T-helper 22 cell (primary cell): ENCODE results near the gene REEP3.

Experiments
- DNase-seq: peaks from one replicate; pipeline ENCODE4 v3.0.0-alpha.2; 2020; ENCODE audit warnings: low read depth

Gene REEP3

DNA sequence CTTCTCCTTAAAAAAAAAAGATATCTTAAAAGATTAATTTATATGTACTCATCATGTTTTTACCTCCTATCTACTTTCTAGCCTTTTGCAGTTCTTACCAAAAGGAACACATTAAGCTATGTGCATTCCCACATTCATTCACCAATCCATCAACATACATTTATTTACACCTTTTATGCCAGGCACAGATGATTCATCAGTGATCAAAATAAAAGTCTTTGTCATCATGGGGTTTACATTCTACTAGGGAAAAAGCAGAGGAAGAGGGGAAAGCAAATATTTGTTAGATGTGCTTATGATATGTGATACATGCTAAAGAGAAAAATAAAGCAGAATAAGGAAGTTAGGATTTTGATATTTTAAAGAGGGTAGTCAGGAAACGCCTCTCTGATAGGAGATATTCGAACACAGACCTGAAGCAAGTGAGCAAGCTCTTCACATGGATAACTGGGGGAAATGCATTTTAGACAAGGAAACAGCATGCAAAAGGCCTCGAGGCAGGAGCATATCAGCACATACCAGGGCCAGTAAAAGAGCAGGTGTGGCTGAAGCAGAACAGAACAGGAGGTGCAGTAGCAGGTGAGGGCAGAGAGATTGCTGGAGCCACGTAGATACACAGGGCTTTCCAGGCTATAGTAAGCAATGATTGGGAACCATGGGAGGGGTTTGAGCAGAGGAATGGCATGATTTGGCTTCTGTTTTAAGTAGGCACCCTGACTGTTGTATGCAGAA is 67.4 kb downstream of the REEP3 start:
- DNase-seq, result no peak

DNA sequence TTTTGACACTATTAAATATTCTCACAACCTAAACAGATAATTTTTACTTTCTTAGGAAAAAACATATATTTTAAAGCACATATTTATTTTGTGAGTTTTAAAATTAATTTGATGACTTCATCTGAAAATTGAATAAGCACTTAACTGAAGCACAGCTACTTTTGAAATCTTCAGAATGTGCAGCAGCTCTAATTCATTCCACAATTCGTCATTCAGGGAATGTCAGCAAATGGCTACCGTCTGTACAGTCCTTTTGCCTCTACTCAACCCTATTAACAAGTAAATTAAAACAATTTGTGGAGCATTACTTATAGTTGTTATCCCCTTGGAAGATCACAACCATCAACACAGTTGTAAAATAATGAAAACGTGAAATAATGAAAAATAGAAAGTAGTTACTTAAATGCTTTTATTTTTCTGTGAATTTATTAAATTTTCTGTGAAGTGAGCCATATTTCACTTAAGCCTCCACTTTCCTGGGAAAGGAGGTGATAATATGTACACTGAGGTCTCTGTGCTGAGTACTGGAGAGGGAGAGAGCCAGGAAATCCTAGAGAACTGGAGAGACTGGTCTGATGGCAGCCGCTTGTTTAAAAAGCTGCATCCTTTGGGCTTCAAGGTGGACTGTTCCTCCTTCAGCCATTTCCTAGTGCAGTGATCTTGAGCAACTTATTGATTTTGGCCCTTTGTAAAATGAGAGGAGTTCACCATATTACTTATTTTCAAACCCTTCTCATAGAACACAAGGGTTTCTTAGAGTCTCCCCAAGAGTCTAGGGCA is 70.6 kb downstream of the REEP3 start:
- DNase-seq, result no peak

DNA sequence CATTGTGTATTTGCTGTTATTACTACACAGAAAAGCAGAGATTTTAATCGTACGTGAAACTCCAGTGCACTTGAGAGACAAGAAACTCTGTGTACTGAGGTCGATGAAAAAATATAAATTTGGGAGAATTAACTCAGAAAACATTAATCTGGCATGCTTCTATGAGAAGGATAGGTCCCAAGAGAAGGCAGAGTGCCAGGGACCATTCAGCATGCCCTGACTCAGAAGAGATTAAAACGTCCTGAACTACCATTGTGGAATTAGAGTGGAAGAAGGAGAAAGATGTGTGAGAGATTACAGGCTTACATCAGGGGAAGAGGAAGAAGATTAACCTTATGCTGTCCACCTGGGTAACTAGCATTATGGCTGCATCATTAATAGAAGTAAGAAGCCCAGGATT is 72.4 kb downstream of the REEP3 start:
- DNase-seq, result no peak

DNA sequence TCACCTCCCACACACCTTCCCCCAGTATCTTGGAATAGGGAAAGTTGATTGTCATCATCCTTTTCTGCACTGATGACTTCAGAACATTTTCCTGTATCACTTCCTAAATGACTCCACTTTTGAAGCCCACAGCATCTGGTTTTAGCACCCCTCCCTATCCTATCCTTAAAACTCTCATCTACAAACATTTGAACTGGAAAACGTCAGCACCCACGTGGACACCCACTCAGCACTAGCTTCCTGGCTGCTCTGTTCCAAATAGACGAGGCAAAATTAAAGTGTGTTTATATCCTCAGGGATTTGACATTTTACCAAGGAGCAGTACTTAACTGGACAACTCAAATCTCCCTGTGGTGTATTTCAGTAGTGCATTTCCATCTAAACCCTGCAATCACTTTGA is 73.9 kb downstream of the REEP3 start:
- DNase-seq, result no peak

- no peak for DNase-seq
These were observed 75.7 kb downstream of the REEP3 start for GRCh38 chr10:63596924-63597323.

GRCh38 chr10:63600540-63600939 is 79.3 kb downstream of the REEP3 start:
- DNase-seq, result no peak

GRCh38 chr10:63603709-63604445 is 82.7 kb downstream of the REEP3 start:
- DNase-seq, result no peak

GRCh38 chr10:63605197-63605967 is 84.2 kb downstream of the REEP3 start:
- no peak for DNase-seq

DNA sequence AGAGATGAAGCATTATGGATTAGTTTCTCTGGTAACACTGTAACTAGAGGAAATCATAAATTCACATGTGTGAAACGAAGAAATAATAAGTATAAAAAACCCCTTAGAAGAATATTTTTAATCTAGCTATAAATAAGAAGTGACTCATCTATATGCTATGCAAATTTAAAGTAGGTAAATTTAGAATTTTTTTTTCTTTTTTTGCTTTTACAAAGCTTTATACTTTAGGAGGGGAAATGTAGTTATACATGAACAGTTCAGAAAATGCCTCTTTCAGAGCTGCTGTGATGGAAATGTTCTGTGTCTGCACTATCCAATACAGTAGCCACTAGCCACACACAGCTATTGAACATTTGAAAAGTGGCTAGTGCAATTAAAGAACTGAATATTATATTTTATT is 87.3 kb downstream of the REEP3 start:
- no peak for DNase-seq

GRCh38 chr10:63611078-63611477 is 89.9 kb downstream of the REEP3 start:
- DNase-seq, result no peak

- no peak for DNase-seq
These were observed 93.2 kb downstream of the REEP3 start for GRCh38 chr10:63614371-63614891.

DNA sequence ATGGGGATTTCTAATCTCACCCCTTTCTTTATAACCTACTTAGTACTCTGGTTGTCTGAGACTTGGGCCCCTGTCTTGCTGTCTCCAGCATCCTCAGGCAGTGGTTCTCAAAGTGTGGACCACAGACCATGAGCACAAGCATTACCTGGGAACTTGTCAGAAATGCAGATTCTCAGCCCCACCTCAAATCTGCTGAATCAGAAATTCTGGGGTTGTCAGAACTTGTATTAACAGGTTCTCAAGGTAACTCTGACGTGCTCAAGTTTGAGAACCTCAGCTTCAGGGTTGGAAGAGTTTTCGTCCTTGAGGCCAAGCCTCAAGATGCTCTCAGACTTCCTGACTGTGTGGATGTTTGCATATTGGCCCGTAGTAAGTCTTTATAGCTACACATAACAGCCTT is 97.4 kb downstream of the REEP3 start:
- DNase-seq, result no peak

- DNase-seq, result no peak
These were observed 98.2 kb downstream of the REEP3 start for GRCh38 chr10:63619426-63619825.

GRCh38 chr10:63622097-63622496 is 100.9 kb downstream of the REEP3 start:
- DNase-seq, result no peak

- no peak for DNase-seq
These were observed 103.5 kb downstream of the REEP3 start for GRCh38 chr10:63624701-63625100.

DNA sequence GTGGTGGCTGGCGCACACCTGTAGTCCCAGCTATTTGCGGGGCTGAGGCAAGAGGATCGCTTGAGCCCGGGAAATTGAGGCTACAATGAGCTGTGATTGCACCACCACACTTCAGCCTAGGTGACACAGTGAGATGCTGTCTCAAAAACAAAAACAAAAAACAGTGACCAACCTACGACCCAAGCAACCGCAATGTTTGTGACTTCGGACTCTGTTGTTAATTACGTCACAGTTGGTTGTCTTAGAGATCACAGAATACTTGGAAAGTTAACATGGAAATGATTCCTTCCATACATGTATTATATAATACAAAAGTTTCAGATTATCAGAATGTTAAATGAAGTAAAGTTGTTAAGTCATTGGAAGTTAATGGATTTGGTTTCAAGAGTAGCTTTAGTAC is 106.2 kb downstream of the REEP3 start:
- no peak for DNase-seq

DNA sequence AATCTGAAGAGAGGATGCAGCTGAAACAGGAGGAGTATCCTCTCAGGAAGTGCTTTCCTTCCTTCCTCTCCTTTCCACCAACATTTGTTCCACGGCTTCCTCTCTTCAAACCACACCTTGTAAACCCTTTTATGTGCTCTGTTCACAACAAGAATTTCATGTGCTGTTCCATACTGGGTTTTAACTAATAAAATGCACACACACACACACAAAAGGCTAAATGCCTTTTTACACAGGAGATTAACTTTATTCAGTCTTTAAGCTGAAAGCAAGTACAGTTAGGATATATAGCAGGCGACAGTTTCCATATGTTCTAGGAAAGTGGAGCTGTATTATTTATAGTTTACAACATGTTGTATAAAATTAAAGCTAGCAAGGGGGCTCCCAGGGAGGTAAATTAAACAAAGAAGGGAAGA is 106.7 kb downstream of the REEP3 start:
- DNase-seq, result no peak

GRCh38 chr10:63628526-63629362 is 107.5 kb downstream of the REEP3 start:
- DNase-seq, result no peak

- peak; percentile 48 for DNase-seq
These were observed 108.3 kb downstream of the REEP3 start for GRCh38 chr10:63629363-63630084.
